GM12865 (cell line): ENCODE data around the gene SYTL3.

Source experiments
- DNase-seq: peaks from one replicate; pipeline ENCODE4 v3.0.0; 2010; ENCODE audit warnings: low read depth
- H3K4me3 ChIP-seq: 2 replicates; pipeline ENCODE4 v1.5.1; 2011; ENCODE audit warnings: mild to moderate bottlenecking, low read depth, low read length, control low read depth
- CTCF ChIP-seq: IDR thresholded peaks from 2 replicates; pipeline ENCODE4 v1.5.1; 2011; ENCODE audit warnings: low read length, control low read depth, low read depth, inconsistent platforms; ENCODE audit not compliant: insufficient read depth; ENCODE audit errors: missing control alignments

Gene SYTL3

DNA sequence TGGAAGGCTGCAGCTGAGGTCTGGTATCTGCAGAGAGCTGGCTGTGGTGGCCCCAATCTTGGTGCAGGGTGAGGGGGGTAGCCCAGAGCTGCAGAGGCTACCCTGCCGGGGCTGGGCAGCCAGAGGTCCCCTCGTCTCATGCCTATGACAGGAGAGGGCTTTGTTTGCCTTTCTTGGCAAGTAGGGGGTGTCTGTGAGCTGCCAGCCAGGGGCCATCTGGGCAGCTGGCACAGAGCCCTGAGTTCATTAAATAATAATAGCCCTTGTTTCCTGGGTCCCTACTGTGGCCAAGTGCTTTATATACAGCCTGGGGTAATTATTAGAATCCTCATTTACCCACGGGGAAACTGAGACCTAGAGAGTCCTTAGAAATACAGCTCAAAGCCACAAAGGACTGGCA is 102.8 kb downstream of the SYTL3 start:
- DNase-seq = no peak
- no peak for TF ChIP-seq CTCF
- H3K4me3 ChIP-seq = no peak overlapping the region

DNA sequence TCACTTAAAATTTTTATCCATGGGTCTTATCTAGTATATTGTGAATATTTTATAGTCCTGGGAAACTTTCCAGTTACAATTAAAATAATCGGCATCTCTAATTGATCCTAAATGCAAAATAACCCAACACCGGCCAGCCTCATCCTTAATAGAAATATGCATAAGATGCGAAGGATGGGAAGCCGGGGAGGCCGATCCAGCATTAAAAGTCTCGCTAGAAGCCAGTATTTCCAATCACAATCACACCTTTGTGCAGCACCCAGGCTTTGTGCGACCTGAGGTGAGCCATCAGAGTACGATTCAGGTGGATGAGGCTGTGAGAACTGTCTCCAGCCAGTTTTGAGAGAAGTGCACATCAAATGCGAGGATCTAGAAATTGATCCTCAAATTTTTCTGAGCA is 104.0 kb downstream of the SYTL3 start:
- no peak for TF ChIP-seq CTCF
- no peak for DNase-seq
- no peak overlapping the region for H3K4me3 ChIP-seq

DNA sequence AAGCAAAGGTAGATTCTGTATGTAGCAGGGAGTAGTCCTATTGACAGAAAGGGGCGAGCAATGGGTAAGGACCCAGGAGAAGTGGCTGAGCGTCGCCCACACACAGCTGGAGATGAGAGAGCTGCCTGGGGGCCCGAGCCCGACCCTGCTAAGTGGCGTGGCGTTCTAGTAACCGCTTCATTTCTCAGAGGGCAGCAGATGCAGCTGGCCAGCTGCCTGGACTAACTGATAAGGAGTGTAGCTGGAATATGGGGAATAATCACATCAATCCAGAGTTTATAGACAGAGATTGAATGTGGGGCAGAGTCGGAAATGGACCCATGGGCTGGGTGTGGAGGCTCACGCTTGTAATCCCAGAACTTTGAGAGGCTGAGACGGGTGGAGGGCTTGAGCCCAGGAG is 104.9 kb downstream of the SYTL3 start:
- DNase-seq = no peak
- TF ChIP-seq CTCF = no peak
- H3K4me3 ChIP-seq = no peak overlapping the region

GRCh38 chr6:158755636-158756035 is 105.8 kb downstream of the SYTL3 start:
- no peak for TF ChIP-seq CTCF
- H3K4me3 ChIP-seq = no peak overlapping the region
- no peak for DNase-seq

- DNase-seq = no peak
- H3K4me3 ChIP-seq = no peak overlapping the region
- no peak for TF ChIP-seq CTCF
Measured at GRCh38 chr6:158756126-158756525, 106.3 kb downstream of the SYTL3 start.

GRCh38 chr6:158756977-158757752 is 107.3 kb downstream of the SYTL3 start:
- TF ChIP-seq CTCF = no peak
- no peak for DNase-seq
- no peak overlapping the region for H3K4me3 ChIP-seq

- H3K4me3 ChIP-seq = no peak overlapping the region
- DNase-seq = no peak
- TF ChIP-seq CTCF = no peak
Measured at GRCh38 chr6:158757753-158758090, 107.9 kb downstream of the SYTL3 start.
